ENCODE data around the gene STK38. TPM values are rescaled to one million over a fixed set of nuclear protein-coding genes. Genes with fewer than 3 reads are reported as not detected.

The STK38 gene
- total and polyA plus RNA-seq, 9 of the 15 experiments (the other 6 are each of a cell fraction or from before 2014, with no cell fraction given): 5.7 to 28.7 (median 19.5) TPM

Small RNAs within 50 kb of the gene (small RNA-seq; reads per million reads assigned to genes)
- gene RN7SL502P: not detected

Other genes starting within 250 kb of the STK38 start
- not detected in 2 replicates for gene BNIP5, start 210.6 kb downstream of the STK38 start, total RNA-seq (2014; rRNA removed)
- gene BNIP5, start 210.6 kb downstream of the STK38 start, total RNA-seq (2014; rRNA removed; fragmentation: Illumina TruSeq; extraction: Trizol): not detected in 2 replicates
- not detected in 2 replicates for gene BNIP5, start 210.6 kb downstream of the STK38 start, total RNA-seq (2015; rRNA removed; fragmentation: Illumina TruSeq; extraction: Trizol)
- not detected in 2 replicates for gene BNIP5, start 210.6 kb downstream of the STK38 start, total RNA-seq (2021)
- not detected in 2 replicates for gene BNIP5, start 210.6 kb downstream of the STK38 start, polyA plus RNA-seq (2011; rRNA removed)
- not detected in 2 replicates for gene BNIP5, start 210.6 kb downstream of the STK38 start, polyA plus RNA-seq (2014; fragmentation: Illumina TruSeq; extraction: Trizol)
- gene BNIP5, start 210.6 kb downstream of the STK38 start, polyA plus RNA-seq (2014; fragmentation: Nextera tagmentation; extraction: Ambion mirVana): not detected
- gene BNIP5, start 210.6 kb downstream of the STK38 start, polyA plus RNA-seq (2014; rRNA removed): not detected in 2 replicates
- gene ETV7, start 159.8 kb downstream of the STK38 start, total RNA-seq (2014; rRNA removed): 0.12 TPM in 1 of 2 replicates, not detected in the other
- 0.16 and 0.22 TPM in 2 replicates for gene ETV7, start 159.8 kb downstream of the STK38 start, total RNA-seq (2014; rRNA removed; fragmentation: Illumina TruSeq; extraction: Trizol)
- not detected in 2 replicates for gene ETV7, start 159.8 kb downstream of the STK38 start, total RNA-seq (2015; rRNA removed; fragmentation: Illumina TruSeq; extraction: Trizol)
- 0.16 and 0.22 TPM in 2 replicates for gene ETV7, start 159.8 kb downstream of the STK38 start, total RNA-seq (2021)
- gene ETV7, start 159.8 kb downstream of the STK38 start, polyA plus RNA-seq (2011; rRNA removed): 0.07 TPM in 1 of 2 replicates, not detected in the other
- 0.12 and 0.32 TPM in 2 replicates for gene ETV7, start 159.8 kb downstream of the STK38 start, polyA plus RNA-seq (2014; fragmentation: Illumina TruSeq; extraction: Trizol)
- under 1 TPM; 0.08 to 0.17 TPM for gene ETV7, start 159.8 kb downstream of the STK38 start, polyA plus RNA-seq (2014; fragmentation: Nextera tagmentation; extraction: Ambion mirVana)
- gene ETV7, start 159.8 kb downstream of the STK38 start, polyA plus RNA-seq (2014; rRNA removed): not detected in 2 replicates
- gene PXT1, start 104.6 kb downstream of the STK38 start, total RNA-seq (2014; rRNA removed): 0.08 and 0.09 TPM in 2 replicates
- gene PXT1, start 104.6 kb downstream of the STK38 start, total RNA-seq (2014; rRNA removed; fragmentation: Illumina TruSeq; extraction: Trizol): 0.11 and 0.13 TPM in 2 replicates
- gene PXT1, start 104.6 kb downstream of the STK38 start, total RNA-seq (2015; rRNA removed; fragmentation: Illumina TruSeq; extraction: Trizol): 0.11 TPM in 1 of 2 replicates, not detected in the other
- gene PXT1, start 104.6 kb downstream of the STK38 start, total RNA-seq (2021): not detected in 2 replicates
- gene PXT1, start 104.6 kb downstream of the STK38 start, polyA plus RNA-seq (2011; rRNA removed): 0.04 and 0.10 TPM in 2 replicates
- not detected in 2 replicates for gene PXT1, start 104.6 kb downstream of the STK38 start, polyA plus RNA-seq (2014; fragmentation: Illumina TruSeq; extraction: Trizol)
- gene PXT1, start 104.6 kb downstream of the STK38 start, polyA plus RNA-seq (2014; fragmentation: Nextera tagmentation; extraction: Ambion mirVana): not detected
- not detected in 2 replicates for gene PXT1, start 104.6 kb downstream of the STK38 start, polyA plus RNA-seq (2014; rRNA removed)
- 70.6 and 72.6 TPM in 2 replicates for gene KCTD20, start 104.5 kb downstream of the STK38 start, total RNA-seq (2014; rRNA removed)
- 98.3 and 110 TPM in 2 replicates for gene KCTD20, start 104.5 kb downstream of the STK38 start, total RNA-seq (2014; rRNA removed; fragmentation: Illumina TruSeq; extraction: Trizol)
- 81.5 and 87.8 TPM in 2 replicates for gene KCTD20, start 104.5 kb downstream of the STK38 start, total RNA-seq (2015; rRNA removed; fragmentation: Illumina TruSeq; extraction: Trizol)
- gene KCTD20, start 104.5 kb downstream of the STK38 start, total RNA-seq (2021): 69.5 and 71.4 TPM in 2 replicates
- gene KCTD20, start 104.5 kb downstream of the STK38 start, polyA plus RNA-seq (2011; rRNA removed): 101 and 160 TPM in 2 replicates
- gene KCTD20, start 104.5 kb downstream of the STK38 start, polyA plus RNA-seq (2014; fragmentation: Illumina TruSeq; extraction: Trizol): 68.9 and 80.6 TPM in 2 replicates
- gene KCTD20, start 104.5 kb downstream of the STK38 start, polyA plus RNA-seq (2014; fragmentation: Nextera tagmentation; extraction: Ambion mirVana): 10 to 100 TPM; 28.9 to 30.0 TPM
- gene KCTD20, start 104.5 kb downstream of the STK38 start, polyA plus RNA-seq (2014; rRNA removed): 54.7 and 60.9 TPM in 2 replicates
- 251 and 341 TPM in 2 replicates for gene SRSF3, start 46.9 kb upstream of the STK38 start, total RNA-seq (2014; rRNA removed)
- 537 and 645 TPM in 2 replicates for gene SRSF3, start 46.9 kb upstream of the STK38 start, total RNA-seq (2014; rRNA removed; fragmentation: Illumina TruSeq; extraction: Trizol)
- gene SRSF3, start 46.9 kb upstream of the STK38 start, total RNA-seq (2015; rRNA removed; fragmentation: Illumina TruSeq; extraction: Trizol): 344 and 365 TPM in 2 replicates
- 477 and 495 TPM in 2 replicates for gene SRSF3, start 46.9 kb upstream of the STK38 start, total RNA-seq (2021)
- 333 and 518 TPM in 2 replicates for gene SRSF3, start 46.9 kb upstream of the STK38 start, polyA plus RNA-seq (2011; rRNA removed)
- 337 and 448 TPM in 2 replicates for gene SRSF3, start 46.9 kb upstream of the STK38 start, polyA plus RNA-seq (2014; fragmentation: Illumina TruSeq; extraction: Trizol)
- 1,000 to 10,000 TPM in 1 of 2 experiments, 100 to 1,000 TPM in 1; 955 to 1,200 TPM for gene SRSF3, start 46.9 kb upstream of the STK38 start, polyA plus RNA-seq (2014; fragmentation: Nextera tagmentation; extraction: Ambion mirVana)
- gene SRSF3, start 46.9 kb upstream of the STK38 start, polyA plus RNA-seq (2014; rRNA removed): 534 and 652 TPM in 2 replicates
- 5.1 and 5.6 TPM in 2 replicates for gene CDKN1A, start 131.2 kb upstream of the STK38 start, total RNA-seq (2014; rRNA removed)
- 2.5 and 3.3 TPM in 2 replicates for gene CDKN1A, start 131.2 kb upstream of the STK38 start, total RNA-seq (2014; rRNA removed; fragmentation: Illumina TruSeq; extraction: Trizol)
- gene CDKN1A, start 131.2 kb upstream of the STK38 start, total RNA-seq (2015; rRNA removed; fragmentation: Illumina TruSeq; extraction: Trizol): 2.1 TPM in 2 replicates
- 7.3 and 8.1 TPM in 2 replicates for gene CDKN1A, start 131.2 kb upstream of the STK38 start, total RNA-seq (2021)
- gene CDKN1A, start 131.2 kb upstream of the STK38 start, polyA plus RNA-seq (2011; rRNA removed): 7.6 and 9.2 TPM in 2 replicates
- gene CDKN1A, start 131.2 kb upstream of the STK38 start, polyA plus RNA-seq (2014; fragmentation: Illumina TruSeq; extraction: Trizol): 5.8 and 7.7 TPM in 2 replicates
- under 1 TPM; 0.25 to 0.49 TPM for gene CDKN1A, start 131.2 kb upstream of the STK38 start, polyA plus RNA-seq (2014; fragmentation: Nextera tagmentation; extraction: Ambion mirVana)
- gene CDKN1A, start 131.2 kb upstream of the STK38 start, polyA plus RNA-seq (2014; rRNA removed): 5.9 and 7.0 TPM in 2 replicates
- not detected in 2 replicates for gene RAB44, start 150.3 kb upstream of the STK38 start, total RNA-seq (2014; rRNA removed)
- not detected in 2 replicates for gene RAB44, start 150.3 kb upstream of the STK38 start, total RNA-seq (2014; rRNA removed; fragmentation: Illumina TruSeq; extraction: Trizol)
- not detected in 2 replicates for gene RAB44, start 150.3 kb upstream of the STK38 start, total RNA-seq (2015; rRNA removed; fragmentation: Illumina TruSeq; extraction: Trizol)
- not detected in 2 replicates for gene RAB44, start 150.3 kb upstream of the STK38 start, total RNA-seq (2021)
- not detected in 2 replicates for gene RAB44, start 150.3 kb upstream of the STK38 start, polyA plus RNA-seq (2011; rRNA removed)
- gene RAB44, start 150.3 kb upstream of the STK38 start, polyA plus RNA-seq (2014; fragmentation: Illumina TruSeq; extraction: Trizol): not detected in 2 replicates
- not detected for gene RAB44, start 150.3 kb upstream of the STK38 start, polyA plus RNA-seq (2014; fragmentation: Nextera tagmentation; extraction: Ambion mirVana)
- not detected in 2 replicates for gene RAB44, start 150.3 kb upstream of the STK38 start, polyA plus RNA-seq (2014; rRNA removed)

All from K562 (cell line).